Fibroblast of peridontal ligament (primary cell): ENCODE data around the gene NDUFB10.
A peak's percentile ranks its signal among the peaks of the same experiment; 100 is the strongest.
"Not testable (repeated sequence)": the region's sequence is repeated elsewhere in the genome, so short reads cannot be mapped to it uniquely, and the experiment has no call there.

Source experiments
- DNase-seq: peaks from one replicate; pipeline ENCODE4 v3.0.0-alpha.2; 2010; ENCODE audit errors: extremely low read depth

NDUFB10 gene

DNA sequence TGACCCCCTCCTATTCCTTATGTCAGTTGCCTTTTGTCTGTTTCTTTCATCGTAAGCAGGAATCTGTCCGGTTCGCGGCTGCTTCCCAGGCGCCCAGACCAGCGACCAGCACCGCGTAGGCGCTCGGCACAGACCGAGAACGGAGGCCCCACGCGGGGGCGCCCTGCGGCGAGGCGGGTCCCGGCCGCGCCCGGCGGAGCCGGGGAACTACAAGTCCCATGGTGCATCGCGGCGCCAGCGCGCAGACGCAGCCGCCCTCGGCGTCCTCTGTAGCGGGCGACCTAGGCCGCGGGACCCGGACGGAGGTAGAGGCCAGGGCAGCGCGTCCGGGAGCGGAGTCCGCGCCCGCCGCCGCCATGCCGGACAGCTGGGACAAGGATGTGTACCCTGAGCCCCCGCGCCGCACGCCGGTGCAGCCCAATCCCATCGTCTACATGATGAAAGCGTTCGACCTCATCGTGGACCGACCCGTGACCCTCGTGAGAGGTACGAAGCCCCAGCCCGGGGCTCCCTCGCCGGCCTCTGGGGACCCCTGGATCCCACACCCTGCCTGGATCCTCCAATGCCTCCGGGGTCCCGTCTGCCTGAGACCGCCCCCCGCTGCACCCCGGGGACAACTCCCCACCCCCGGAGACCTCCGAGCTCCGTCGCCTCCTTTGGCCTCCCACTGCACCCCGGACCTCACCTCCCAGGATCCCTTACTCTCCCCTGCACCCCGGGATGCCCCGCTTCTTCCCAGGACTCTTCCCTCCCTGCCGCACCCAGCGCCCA lies at the start of gene NDUFB10:
TSS of gene NDUFB10 (plus strand) at position 270 of the 771 bp plus-strand sequence. CDS start at position 357, 87 bp downstream.
- peak; percentile 84 for DNase-seq

DNA sequence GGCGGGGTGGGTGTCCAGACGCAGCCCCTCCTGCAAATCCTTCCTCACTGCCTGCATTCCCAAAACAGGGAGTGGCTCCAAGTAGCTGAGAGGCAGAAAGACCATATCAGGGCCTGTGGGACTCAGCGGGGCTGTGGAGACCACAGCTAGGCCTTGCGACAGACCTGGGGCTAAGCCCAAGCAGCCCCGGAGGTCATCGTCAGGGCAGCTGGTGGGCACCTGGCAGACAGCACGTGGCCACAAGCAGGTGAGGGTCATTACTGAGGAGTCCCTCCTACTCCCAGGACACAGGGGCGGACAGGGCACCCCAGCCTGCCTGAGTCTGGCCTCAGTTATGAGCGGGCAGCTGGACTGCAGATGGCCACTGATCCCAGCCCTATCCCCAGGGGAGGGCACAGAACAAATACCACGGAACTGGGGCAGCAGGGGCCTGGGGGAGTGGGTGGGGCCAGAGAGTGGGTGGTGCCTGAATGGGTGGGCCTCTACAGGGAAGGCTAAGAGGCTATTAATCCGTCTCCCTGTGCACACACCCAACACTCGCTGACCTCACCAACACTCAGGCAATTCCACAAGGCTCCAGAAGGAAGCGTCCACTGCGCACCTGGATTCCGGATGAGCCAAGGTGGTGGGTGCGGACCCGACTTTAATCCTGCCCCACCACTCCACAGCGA lies 49.6 kb upstream of the NDUFB10 start:
- no peak for DNase-seq

DNA sequence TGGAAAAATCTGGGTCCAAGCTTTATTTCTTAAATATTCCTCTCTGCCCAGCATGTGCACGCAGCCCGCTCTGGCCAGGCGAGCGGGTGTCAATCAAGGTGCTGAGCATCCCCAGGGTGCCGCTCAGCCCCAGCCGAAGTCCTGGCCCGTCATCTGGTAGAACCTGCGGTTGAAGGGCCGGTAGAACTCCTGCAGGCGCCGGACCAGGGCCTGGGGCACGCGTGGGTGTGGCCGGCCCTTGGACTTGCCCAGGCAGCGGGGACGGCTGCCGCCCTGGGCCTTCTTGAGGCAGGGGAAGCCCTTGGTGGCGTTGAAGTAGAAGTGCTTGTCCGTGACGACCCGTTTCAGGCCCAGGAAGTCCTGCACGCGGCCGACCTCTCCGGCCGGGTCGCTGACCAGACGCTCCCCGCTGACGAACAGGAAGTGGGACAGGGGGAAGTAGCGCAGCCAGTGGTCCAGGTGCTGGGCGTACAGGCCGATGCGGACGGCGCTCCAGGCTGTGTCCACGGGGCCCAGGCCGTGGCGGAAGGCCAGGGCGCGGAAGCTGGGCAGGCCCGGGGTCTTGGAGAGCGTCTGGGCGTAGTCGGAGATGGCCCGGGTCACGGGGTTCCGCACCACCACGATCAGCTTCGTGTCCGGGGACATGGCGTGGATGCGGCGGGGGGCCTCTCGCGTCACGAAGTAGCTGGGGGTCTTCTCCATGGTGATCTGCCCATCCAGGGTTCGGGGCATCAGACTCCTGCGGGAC lies 47.7 kb upstream of the NDUFB10 start:
- no peak for DNase-seq

DNA sequence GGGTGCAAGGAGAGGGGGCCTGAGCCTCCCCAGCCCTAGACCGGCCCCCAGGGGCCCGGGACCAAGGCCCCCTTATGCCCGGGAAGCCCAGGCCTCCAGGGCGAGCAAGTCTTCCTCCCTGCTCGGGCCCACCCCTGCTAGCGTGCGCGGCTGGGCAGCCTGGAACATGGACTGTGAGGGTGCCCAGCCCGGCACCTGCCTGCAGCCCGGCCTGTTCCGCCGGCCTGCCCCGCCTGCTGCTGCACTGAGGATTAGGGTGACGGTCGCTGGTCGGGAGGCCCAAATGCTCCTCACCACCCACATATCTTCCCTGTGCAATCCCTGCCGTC lies 47.2 kb upstream of the NDUFB10 start:
- no peak for DNase-seq

DNA sequence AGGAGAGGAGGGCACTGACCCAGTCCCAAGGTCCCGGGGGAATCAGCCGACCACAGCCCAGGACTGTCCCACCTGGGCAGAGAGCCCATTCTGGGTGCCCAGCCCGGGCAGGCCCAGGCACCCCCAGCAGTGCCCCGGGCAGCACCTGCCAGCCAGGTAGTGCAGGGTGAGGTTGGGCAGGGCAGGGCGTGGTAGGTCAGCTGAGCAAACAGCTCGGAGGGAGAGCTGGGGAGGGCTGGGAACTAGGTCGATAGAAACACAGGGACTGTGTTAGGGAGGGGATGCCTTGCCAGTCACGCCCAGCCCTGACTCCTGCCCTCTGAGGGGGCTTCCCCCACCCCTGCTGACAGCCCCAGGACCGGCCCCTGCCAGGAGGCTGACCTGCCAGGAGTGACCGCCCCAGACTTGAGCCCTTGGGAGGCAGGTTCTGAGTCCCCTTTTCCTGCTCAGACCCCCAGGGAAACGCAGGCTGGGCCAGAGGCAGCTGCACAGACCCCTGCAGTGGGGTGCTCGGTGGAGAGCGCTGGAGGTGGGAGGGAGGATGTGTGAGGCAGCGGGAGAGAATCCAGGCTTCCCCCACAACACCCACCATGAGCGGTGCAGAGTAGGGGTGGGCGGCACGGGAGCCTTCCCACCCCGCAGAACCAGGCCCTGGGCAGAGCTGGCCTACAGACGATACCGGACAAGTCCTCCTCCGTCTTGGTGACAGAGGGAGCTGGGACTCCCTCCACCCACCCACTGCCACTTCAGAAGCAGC lies 45.8 kb upstream of the NDUFB10 start:
- DNase-seq: no peak

DNA sequence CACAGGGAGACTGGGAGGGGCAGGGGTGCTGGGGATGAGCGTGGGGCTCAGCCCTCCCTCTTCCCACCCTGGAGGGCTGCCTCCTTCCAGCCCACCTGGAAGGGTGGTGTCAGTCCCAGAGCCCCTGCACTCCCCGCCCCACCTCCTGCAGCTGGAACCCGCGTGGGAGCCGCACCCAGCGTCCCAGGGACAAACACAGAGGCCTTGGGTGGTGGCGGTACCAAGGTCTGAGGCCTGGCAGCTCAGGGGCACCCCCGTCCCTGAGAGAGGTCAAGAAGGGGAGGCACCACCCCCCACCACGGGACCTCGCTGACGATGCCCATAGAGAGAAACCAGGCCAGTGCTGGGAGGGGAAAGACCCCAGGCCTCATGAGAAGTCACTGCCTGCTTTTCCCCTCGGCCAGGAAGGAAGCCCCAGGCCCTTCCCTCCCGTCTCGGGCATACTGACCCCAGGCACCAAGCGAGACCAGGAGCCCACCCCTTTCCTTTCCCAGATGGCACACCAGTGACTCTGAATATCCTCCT lies 45.2 kb upstream of the NDUFB10 start:
- no peak for DNase-seq

DNA sequence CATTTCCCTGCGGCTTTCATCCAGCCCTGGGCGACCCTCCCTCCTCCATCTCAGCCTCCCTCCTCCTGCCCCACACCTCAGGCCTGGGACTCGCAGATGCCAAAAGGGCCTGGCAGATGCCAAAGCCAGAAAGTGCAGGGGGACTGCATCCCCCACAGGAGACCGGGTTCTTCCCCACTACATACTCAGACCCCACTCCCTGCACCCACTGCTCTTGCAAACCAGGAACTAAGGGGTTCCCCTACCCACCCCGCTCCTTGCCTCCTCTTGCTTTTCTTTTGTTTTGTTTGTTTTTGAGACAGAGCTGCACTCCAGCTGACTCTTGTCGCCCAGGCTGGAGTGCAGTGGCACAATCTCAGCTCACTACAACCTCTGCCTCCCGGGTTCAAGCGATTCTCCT lies 44.4 kb upstream of the NDUFB10 start:
- no peak for DNase-seq

DNA sequence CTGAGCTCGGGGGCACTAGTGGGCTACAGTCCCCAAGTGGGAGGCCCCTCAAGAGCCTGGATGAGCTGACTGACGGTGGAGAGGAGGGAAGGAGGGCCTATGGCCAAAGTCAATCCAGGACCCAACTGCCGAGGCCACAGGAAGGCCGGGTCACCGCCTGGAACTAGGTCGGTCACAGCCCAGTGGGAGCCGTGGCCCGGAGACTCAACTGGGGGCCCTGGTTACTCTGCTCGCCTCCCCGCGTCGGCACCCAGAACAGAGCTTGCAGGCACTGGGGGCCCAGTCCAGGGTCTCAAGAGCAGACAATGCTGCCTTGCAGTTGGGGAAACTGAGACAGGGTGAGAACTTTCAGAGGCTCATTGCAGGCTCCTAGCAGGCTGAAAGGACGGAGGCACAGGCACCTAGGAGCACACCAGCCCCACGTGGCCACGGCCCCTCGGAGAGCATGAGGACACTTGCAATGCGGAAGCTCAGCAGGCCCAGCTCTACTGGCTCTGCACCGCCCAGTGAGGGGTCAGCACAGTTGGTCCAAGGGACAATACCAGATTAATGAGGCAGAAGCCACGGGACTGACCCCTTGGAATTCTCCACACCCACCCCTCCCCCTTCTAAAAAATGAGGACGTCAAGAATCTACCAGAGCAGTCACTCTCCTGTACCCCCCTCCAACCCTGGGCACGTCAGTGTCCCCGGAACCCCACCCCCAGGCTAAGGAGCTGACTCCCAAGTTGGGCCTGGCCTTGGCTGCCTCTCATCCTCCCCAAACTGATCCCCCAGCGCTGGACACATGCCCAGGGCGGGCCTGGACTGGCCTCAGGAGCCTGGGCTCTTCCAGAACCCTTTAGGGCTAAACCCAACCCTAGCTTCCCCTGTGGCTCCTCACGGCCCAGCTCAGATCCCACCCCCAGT lies 43.4 kb upstream of the NDUFB10 start:
- no peak for DNase-seq

DNA sequence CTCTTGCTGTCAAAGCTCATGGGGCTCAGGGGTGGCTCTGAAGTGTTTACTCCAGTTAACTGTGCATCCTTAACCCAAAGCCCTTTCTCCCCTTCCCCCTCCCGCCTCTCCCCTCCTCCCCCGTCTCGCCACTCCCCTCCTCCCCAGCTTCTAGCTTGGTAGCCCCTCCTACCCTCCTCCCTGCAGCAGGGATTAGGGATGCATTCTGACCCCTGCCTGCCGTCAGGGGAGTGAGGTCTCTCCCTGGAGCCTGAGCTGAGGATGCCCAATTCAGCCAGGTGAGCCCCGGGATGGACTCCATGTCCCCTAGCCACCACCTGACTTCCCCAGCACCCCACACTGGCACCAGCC lies 42.7 kb upstream of the NDUFB10 start:
- no peak for DNase-seq

DNA sequence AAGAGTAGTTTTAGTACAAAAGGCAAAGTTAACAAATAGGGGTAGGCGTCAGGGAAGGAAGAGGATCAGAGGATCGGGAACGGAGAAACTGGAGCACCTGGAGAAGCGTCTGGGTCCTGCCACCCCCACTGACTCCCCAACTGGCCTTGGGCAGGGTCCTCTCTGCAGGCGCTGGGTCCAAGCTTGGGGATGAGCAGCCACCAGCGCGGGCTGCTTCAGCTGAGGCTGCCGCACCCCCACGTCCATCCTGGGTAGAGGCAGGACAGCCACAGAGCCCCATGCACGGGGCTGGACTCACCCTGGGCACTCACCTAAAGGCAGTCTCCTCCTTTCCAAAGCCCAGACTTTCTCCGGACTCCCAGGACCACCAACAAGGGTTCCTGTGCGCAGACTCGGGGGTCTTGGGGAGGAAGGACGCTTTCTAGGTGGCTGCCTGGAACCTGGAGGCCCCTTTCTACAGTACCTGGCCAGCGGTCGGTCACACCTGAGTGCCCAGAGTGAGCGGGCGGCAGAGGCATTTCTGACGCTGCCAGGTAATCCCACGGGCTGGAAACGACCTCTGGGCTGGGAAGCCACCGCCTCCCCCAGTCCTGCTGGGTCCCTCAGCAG lies 42.2 kb upstream of the NDUFB10 start:
- no peak for DNase-seq

DNA sequence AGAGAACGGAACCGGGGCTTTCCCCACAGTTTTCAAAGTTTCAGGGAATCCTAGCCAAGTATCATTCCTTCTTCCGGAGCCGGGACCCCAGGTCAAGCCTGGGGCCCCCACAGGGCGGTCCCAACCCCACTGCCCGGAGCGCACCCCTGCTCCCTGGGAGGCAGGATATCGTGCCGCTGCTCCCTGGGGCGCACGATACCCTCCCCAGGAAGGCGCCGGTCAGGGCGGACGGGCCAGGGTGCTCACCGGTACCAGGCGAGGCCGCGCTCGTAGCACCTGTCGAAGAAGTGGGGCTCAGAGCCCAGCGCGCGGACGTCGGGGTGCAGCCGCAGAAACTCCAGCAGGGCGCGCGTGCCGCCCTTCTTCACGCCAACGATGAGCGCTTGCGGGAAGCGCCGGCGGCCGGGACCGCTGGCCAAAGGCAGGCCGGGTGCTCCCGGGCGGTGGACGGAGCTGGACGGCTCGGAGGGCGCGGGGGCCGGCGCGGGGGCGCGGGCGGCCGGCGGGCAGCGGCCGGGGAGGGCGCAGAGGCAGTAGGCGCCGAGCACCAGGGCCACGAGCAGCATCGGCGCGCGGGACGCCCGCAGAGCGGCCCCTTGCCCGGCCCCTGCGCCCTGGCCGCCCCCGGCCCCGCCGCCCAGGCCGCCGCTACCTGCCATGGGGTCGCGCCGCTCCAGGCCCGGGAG lies 41.5 kb upstream of the NDUFB10 start:
- DNase-seq: no peak

DNA sequence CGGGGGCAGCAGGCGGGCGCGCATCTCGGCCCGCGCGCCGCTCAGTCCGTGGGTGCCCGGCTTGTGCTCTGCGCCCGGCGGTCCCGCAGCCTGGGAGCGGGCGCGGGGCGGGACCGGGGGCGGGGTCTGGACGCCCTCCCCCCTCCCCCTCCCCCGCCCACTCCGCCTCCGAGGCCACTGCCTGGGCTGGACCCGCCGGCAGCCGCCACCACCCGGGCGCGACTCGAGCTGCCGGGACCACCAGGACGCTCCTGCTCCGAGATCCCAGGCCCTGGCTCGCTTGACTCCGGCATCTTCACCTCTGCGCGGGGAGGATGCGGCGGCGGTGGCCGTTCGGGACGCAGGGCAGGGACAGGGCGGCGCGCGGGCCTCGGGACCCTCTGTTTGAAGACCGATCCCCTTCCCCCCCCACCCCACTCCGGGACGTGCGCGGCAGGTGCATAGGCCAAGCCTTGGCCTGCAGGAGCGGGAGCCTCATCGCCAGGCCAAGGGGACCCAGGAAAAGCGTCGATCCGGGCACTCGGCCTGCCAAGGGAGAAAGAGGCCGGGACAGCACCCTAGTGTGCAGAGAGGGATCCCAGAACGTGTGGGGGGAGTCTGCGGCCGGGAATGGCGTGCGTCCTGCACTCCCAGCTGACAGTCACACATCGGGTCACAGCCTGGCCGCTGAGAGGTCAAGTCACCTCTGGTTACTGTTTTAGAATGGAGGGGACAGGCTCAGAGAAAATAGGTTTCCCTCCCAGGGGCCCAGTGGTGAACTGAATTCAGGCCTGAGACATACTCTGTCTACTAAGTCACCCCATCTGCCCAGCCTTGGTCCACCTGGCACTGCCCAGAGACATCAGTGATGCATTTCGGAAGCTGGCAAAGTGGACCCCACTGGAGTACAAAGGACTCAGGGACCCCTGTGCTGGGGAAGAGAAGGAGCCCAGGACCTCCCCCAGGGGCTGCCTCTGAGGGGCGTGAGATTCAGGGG lies 40.7 kb upstream of the NDUFB10 start, which contains the start of gene HS3ST6:
TSS of gene HS3ST6 (minus strand) at position 65 of the 976 bp plus-strand sequence. CDS start 92 bp downstream, outside the sequence.
- no peak for DNase-seq

DNA sequence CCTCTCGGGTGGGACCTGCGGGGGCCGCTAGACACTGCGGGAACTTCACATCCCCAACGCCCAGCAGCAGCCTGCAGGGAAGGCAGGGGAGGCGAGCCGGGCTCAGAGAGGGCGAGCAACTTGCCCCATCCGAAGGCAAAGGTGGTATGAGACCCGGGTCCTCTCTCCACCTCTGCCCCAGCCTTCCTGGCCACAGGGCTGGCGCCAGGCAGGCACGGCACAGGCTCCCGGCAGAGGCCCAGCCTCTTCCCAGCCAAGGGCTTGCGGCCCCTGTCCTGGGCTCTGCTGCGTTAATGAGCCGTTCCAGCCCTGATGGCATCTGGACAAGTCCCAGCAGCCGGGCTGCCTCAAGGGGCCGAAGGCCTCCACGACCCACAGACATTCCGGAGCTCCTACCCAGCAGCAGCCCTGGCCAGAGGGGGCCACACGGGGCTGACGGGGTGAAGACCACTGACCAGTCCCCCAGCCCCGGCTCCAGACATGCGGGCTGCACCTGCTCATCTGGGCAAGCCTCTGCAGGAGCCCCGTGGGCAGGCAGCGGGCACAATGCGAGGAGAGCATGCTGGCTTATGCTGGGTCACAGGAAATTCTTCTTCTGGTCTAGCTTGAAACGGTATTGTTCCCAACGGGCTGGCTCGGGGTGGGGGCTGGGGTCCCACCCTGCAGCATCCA lies 39.9 kb upstream of the NDUFB10 start:
- DNase-seq: no peak

DNA sequence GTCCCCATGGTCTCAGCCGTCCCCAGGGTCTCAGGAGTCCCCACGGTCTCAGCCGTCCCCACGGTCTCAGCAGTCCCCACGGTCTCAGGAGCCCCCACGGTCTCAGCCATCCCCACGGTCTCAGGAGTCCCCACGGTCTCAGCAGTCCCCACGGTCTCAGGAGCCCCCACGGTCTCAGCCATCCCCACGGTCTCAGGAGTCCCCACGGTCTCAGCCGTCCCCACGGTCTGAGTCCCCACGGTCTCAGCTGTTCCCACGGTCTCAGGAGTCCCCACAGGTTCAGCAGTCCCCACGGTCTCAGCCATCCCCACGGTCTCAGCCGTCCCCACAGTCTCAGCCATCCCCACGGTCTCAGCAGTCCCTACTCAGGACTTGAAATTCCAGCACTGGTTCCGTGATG lies 39.2 kb upstream of the NDUFB10 start:
- not testable (repeated sequence) for DNase-seq

DNA sequence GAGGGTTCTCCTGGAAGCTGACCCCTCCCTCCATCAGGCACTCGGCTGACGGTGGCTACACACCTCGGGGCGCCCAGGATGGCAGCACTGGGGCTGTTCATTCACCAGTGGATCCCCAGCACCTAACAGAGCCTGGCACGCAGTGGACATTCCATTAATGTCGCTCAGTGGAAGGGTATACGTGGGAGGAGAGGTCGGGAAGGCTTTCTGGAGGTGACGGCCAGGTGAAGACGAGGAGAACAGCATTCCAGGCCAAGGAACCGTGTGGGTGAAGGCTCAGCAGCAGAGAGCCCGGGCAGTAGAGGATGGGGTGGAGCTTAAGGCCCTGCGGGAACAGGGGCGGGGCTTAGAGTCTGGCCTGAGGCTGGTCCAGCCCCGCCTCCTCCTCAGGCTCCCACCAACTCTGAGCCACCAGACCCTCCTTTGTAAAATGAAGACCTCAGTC lies 38.6 kb upstream of the NDUFB10 start:
- DNase-seq: no peak

DNA sequence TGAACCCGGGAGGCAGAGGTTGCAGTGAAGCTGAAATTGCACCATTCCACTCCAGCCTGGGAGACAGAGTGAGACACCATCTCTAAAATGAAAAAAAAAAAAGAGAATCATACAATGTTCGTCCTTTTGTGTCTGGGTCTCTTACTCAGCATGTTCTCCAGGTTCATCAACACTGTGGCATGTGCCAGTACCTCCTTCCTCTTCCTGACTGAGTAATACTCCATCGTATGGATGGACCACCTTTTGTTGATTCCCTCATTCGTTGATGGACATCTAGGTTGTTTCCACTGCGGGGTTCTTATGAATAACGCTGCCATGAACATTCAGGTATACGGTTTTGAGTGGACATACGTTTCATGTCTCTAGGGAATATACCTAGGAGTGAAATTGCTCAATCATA lies 37.0 kb upstream of the NDUFB10 start:
- DNase-seq: no peak

DNA sequence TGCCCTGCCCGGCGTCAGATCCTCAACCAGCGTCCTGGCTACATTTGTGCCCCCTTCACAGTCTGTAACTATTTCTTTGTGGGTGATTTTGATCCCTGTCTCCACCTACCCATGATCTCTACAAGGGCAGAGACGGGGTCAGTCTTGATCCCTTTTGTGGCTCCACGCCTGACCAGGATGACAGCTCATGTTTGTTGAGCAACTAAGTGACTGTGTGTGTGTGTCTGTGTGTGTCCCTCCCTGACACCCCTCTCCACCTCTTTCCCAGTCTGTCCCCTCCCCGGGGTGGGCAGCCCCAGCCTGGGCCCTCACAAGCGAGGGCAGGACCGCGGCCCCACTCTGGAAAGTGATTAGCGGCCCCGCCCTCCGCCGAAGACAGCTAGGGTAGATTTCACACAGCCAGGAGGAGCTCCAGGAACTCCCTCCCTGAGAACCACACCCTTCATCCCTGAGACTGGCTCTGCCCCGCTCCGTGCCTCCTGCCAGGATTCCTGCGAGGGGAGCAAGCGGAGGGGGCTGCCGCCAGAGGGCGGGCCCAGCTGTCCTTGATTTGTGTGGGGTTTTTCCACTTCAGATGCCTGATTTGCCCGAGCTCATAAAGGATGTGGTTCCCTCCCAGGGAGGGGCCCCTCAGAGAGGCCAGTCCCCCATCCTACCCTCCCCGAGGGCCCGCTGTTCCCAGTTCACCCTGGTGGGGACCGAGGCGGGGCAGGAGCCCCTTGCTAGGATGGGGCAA lies 35.9 kb upstream of the NDUFB10 start:
- peak; percentile 13 for DNase-seq
